ENCODE data around the gene PCGF1. TPM values are rescaled to one million over a fixed set of nuclear protein-coding genes. Genes with fewer than 3 reads are reported as not detected.
"Not testable (repeated sequence)": the region's sequence is repeated elsewhere in the genome, so short reads cannot be mapped to it uniquely, and the experiment has no call there.

The PCGF1 gene
- polyA plus RNA-seq, 6 donors from 2014 or later, result 8.9 to 17.0 (median 14.1) TPM

GRCh38 chr2:74461187-74462053 is 46.1 kb downstream of the PCGF1 start:
- no peaks in the 10 kb centered on the region for H3K27me3 Mint-ChIP-seq
- DNase-seq, result no peak
- H3K4me1 Mint-ChIP-seq, result peaks cover 35 to 66% (median 60%) of the 10 kb centered on the region in 3 donors
- peak overlapping the region in 3 of 6 donors; percentile 6 to 59 (median 54) for H3K27ac Mint-ChIP-seq
- no peak for ATAC-seq (ENCODE audit: low read depth in 2 of 2)
- no peaks in the 10 kb centered on the region for H3K36me3 Mint-ChIP-seq
- H3K9me3 Mint-ChIP-seq, result peaks cover 0 to 1% (median 0%) of the 10 kb centered on the region in 7 donors
- peak overlapping the region in 3 of 8 donors; percentile 57 to 94 (median 60) for H3K4me3 Mint-ChIP-seq

GRCh38 chr2:74460187-74460586 is 47.3 kb downstream of the PCGF1 start:
- peak overlapping the region in 1 of 6 donors; percentile 99 for H3K27ac Mint-ChIP-seq
- not testable (repeated sequence) for H3K27me3 Mint-ChIP-seq; DNase-seq; H3K36me3 Mint-ChIP-seq; ATAC-seq (ENCODE audit: low read depth in 2 of 2); H3K9me3 Mint-ChIP-seq
- peaks cover 42 to 72% (median 66%) of the 10 kb centered on the region in 3 donors for H3K4me1 Mint-ChIP-seq
- peak overlapping the region in 7 of 8 donors; percentile 53 to 100 (median 98) for H3K4me3 Mint-ChIP-seq

- ATAC-seq (ENCODE audit: low read depth in 2 of 2); H3K27me3 Mint-ChIP-seq; H3K36me3 Mint-ChIP-seq; DNase-seq; H3K9me3 Mint-ChIP-seq: not testable (repeated sequence)
- Mint-ChIP-seq H3K27ac (peak overlapping the region in 3 of 6 donors; percentile 83 to 100 (median 99)), H3K4me3 (peak overlapping the region; percentile 94 to 100 (median 99)), H3K4me1 (peaks cover 47 to 77% (median 72%) of the 10 kb centered on the region in 3 donors)
Measured at GRCh38 chr2:74459503-74460118, 47.9 kb downstream of the PCGF1 start.

DNA sequence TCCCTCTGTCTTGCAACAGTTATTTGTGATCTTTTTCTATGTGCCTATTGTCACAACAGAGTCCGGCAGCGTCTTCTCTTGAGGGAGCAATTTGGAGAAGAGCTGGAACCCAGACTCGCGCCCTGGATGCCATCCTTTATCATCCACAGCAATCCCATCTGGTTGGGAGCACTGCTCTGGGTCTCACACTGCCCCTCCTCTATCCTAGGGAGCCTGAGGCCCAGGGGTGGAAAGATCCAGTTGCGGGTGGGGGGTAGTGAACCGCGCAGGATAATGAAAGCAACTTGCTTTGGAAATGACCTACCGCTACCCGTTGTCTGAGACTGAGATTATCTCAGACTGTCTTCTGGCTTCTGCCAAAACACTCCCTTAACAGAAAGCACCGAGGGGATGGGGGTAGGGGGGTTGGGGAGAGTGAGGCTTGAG is 48.5 kb downstream of the PCGF1 start:
- ATAC-seq (ENCODE audit: low read depth in 2 of 2), result no peak
- Mint-ChIP-seq H3K9me3 (peaks cover 0 to 1% (median 0%) of the 10 kb centered on the region in 7 donors), H3K4me1 (peaks cover 51 to 75% (median 70%) of the 10 kb centered on the region in 3 donors), H3K36me3 (no peaks in the 10 kb centered on the region), H3K27ac (peak overlapping the region; percentile 74 to 100 (median 100)), H3K27me3 (no peaks in the 10 kb centered on the region), H3K4me3 (peak overlapping the region; percentile 94 to 100 (median 99))
- DNase-seq, result no peak

DNA sequence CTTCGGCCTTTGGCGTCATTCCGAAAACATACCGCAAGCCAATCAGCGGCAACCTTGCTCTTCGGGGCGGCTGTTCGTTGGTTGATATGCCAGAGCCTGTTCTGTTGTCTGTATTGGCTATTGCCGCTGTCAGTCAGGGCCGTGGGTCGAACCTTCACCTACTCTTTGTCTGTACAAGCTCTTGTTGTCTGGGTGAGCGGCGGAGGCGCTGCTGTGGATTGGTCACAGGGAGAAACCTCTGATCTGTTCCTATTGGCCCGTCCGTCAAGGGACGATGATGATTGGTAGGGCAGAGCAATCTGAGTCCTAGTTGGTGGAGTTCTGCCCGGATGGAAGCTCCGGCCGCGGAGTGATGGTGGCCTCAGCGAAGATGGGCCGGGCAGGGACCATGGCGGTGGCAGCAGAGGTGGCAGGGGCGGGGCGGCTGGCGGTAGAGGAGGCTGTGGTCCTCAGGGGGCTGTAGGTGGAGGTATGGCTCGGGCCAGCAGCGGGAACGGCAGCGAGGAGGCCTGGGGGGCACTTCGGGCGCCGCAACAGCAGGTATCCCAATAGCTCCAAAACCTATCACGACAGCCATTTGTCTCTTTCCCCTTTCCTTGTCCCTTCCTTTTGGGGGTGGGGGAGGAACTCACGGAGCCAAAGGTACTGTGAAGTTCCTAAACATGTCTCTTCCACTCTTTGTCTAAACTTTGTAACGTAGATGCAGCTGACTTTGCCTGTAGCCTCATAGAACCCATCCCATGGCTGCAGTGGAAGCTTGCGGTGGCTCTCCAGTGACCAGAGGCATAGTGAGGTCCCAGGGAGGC is 49.2 kb downstream of the PCGF1 start, which contains the start of gene WBP1:
Gene WBP1 (plus strand): TSS at position 307 of the 806 bp plus-strand sequence. CDS start 165 bp downstream, at position 472.
- ATAC-seq (ENCODE audit: low read depth in 2 of 2) (peak; percentile 77 to 79), DNase-seq (peak; percentile 99)
- H3K4me1 Mint-ChIP-seq, result peaks cover 51 to 72% (median 64%) of the 10 kb centered on the region in 3 donors
- H3K36me3 Mint-ChIP-seq, result no peaks in the 10 kb centered on the region
- H3K27ac Mint-ChIP-seq, result peak within 1 kb of the TSS; percentile 98 to 100 (median 100)
- H3K4me3 Mint-ChIP-seq, result peak within 1 kb of the TSS; percentile 94 to 100 (median 99)
- H3K9me3 Mint-ChIP-seq, result peaks cover 0 to 1% (median 0%) of the 10 kb centered on the region in 7 donors
- H3K27me3 Mint-ChIP-seq, result no peaks in the 10 kb centered on the region

DNA sequence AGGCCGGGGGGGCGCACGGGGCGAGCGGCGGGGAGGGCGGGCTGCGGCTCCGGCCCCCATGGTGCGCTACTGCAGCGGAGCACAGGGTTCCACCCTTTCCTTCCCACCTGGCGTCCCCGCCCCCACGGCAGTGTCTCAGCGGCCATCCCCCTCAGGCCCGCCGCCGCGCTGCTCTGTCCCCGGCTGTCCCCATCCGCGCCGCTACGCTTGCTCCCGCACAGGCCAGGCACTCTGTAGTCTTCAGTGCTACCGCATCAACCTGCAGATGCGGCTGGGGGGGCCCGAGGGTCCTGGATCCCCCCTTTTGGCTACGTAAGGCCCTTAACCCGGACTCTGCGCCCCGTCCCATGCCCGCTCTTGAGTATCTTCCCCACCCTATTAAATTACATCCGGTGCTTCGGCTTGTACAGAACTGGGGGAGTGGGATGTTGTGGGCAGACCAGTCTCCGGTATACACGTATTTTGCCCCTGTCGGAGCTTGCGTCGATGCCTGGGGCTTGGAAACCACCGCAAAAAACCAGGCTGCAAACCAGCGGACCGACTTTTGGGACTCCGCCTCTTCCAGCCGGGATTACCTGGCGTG is 49.9 kb downstream of the PCGF1 start:
- no peaks in the 10 kb centered on the region for H3K27me3 Mint-ChIP-seq
- DNase-seq (peak; percentile 86), ATAC-seq (ENCODE audit: low read depth in 2 of 2) (peak; percentile 58 to 60)
- peak overlapping the region; percentile 98 to 100 (median 100) for H3K27ac Mint-ChIP-seq
- peak overlapping the region; percentile 94 to 100 (median 99) for H3K4me3 Mint-ChIP-seq
- H3K36me3 Mint-ChIP-seq, result no peaks in the 10 kb centered on the region
- peaks cover 0 to 1% (median 0%) of the 10 kb centered on the region in 7 donors for H3K9me3 Mint-ChIP-seq
- peaks cover 47 to 65% (median 58%) of the 10 kb centered on the region in 3 donors for H3K4me1 Mint-ChIP-seq

GRCh38 chr2:74457129-74457548 is 50.4 kb downstream of the PCGF1 start:
- H3K27ac Mint-ChIP-seq, result peak overlapping the region; percentile 98 to 100 (median 99)
- ATAC-seq (ENCODE audit: low read depth in 2 of 2) (no peak), DNase-seq (no peak)
- H3K36me3 Mint-ChIP-seq, result no peaks in the 10 kb centered on the region
- H3K4me3 Mint-ChIP-seq, result peak overlapping the region; percentile 94 to 100 (median 99)
- no peaks in the 10 kb centered on the region for H3K27me3 Mint-ChIP-seq
- peaks cover 45 to 63% (median 59%) of the 10 kb centered on the region in 3 donors for H3K4me1 Mint-ChIP-seq
- peaks cover 0 to 1% (median 0%) of the 10 kb centered on the region in 7 donors for H3K9me3 Mint-ChIP-seq

Other genes starting within 250 kb of the PCGF1 start
- under 1 TPM in 3 of 6 donors, not detected in 3; 0.44 to 0.82 (median 0.70) TPM for gene SLC4A5, start 164.3 kb downstream of the PCGF1 start, polyA plus RNA-seq (ENCODE audit: low read depth in 6 of 6)
- 10 to 100 TPM; 43.0 to 91.1 (median 60.2) TPM for gene DCTN1, start 127.4 kb downstream of the PCGF1 start, polyA plus RNA-seq (ENCODE audit: low read depth in 6 of 6)
- gene C2orf81, start 86.1 kb downstream of the PCGF1 start, polyA plus RNA-seq (ENCODE audit: low read depth in 6 of 6), result 1 to 10 TPM; 3.7 to 8.8 (median 7.6) TPM
- 10 to 100 TPM; 40.8 to 79.4 (median 47.8) TPM for gene WDR54, start 86.0 kb downstream of the PCGF1 start, polyA plus RNA-seq (ENCODE audit: low read depth in 6 of 6)
- 1 to 10 TPM in 4 of 6 donors, under 1 TPM in 1, not detected in 1; 0.97 to 2.1 (median 1.7) TPM for gene RTKN, start 65.8 kb downstream of the PCGF1 start, polyA plus RNA-seq (ENCODE audit: low read depth in 6 of 6)
- 10 to 100 TPM in 2 of 6 donors, 1 to 10 TPM in 4; 5.5 to 16.5 (median 8.3) TPM for gene INO80B, start 52.6 kb downstream of the PCGF1 start, polyA plus RNA-seq (ENCODE audit: low read depth in 6 of 6)
- gene WBP1, start 49.3 kb downstream of the PCGF1 start, polyA plus RNA-seq (ENCODE audit: low read depth in 6 of 6), result 10 to 100 TPM; 30.0 to 46.1 (median 41.3) TPM
- 10 to 100 TPM; 26.6 to 42.1 (median 34.5) TPM for gene MOGS, start 42.3 kb downstream of the PCGF1 start, polyA plus RNA-seq (ENCODE audit: low read depth in 6 of 6)
- gene MRPL53, start 35.0 kb downstream of the PCGF1 start, polyA plus RNA-seq (ENCODE audit: low read depth in 6 of 6), result 100 to 1,000 TPM in 5 of 6 donors, 10 to 100 TPM in 1; 76.6 to 172 (median 136) TPM
- gene CCDC142, start 24.7 kb downstream of the PCGF1 start, polyA plus RNA-seq (ENCODE audit: low read depth in 6 of 6), result 10 to 100 TPM in 4 of 6 donors, 1 to 10 TPM in 2; 5.9 to 25.9 (median 12.0) TPM
- 10 to 100 TPM; 20.7 to 31.8 (median 25.6) TPM for gene TTC31, start 24.6 kb downstream of the PCGF1 start, polyA plus RNA-seq (ENCODE audit: low read depth in 6 of 6)
- gene LBX2, start 8.1 kb downstream of the PCGF1 start, polyA plus RNA-seq (ENCODE audit: low read depth in 6 of 6), result not detected
- gene TLX2, start 6.8 kb upstream of the PCGF1 start, polyA plus RNA-seq (ENCODE audit: low read depth in 6 of 6), result not detected
- not detected for gene DQX1, start 18.5 kb upstream of the PCGF1 start, polyA plus RNA-seq (ENCODE audit: low read depth in 6 of 6)
- gene AUP1, start 22.0 kb upstream of the PCGF1 start, polyA plus RNA-seq (ENCODE audit: low read depth in 6 of 6), result 100 to 1,000 TPM in 3 of 6 donors, 10 to 100 TPM in 3; 83.3 to 155 (median 99.9) TPM
- gene HTRA2, start 22.2 kb upstream of the PCGF1 start, polyA plus RNA-seq (ENCODE audit: low read depth in 6 of 6), result 10 to 100 TPM; 33.0 to 52.0 (median 44.7) TPM
- under 1 TPM in 2 of 6 donors, not detected in 4; 0.25 to 0.29 TPM for gene LOXL3, start 46.2 kb upstream of the PCGF1 start, polyA plus RNA-seq (ENCODE audit: low read depth in 6 of 6)
- gene DOK1, start 47.0 kb upstream of the PCGF1 start, polyA plus RNA-seq (ENCODE audit: low read depth in 6 of 6), result 10 to 100 TPM; 21.2 to 44.1 (median 34.3) TPM
- gene M1AP, start 140.6 kb upstream of the PCGF1 start, polyA plus RNA-seq (ENCODE audit: low read depth in 6 of 6), result not detected
- 1 to 10 TPM; 4.3 to 8.5 (median 5.4) TPM for gene SEMA4F, start 146.6 kb upstream of the PCGF1 start, polyA plus RNA-seq (ENCODE audit: low read depth in 6 of 6)

All from naive B cell (primary cell).